ENCODE results near the gene GDA. TPM values are rescaled to one million over a fixed set of nuclear protein-coding genes. Genes with fewer than 3 reads are reported as not detected.
"Not testable (repeated sequence)": the region's sequence is repeated elsewhere in the genome, so short reads cannot be mapped to it uniquely, and the experiment has no call there.

Gene GDA
- total RNA-seq, 2 donors from 2014 or later = 1.9 TPM; not detected in 1

DNA sequence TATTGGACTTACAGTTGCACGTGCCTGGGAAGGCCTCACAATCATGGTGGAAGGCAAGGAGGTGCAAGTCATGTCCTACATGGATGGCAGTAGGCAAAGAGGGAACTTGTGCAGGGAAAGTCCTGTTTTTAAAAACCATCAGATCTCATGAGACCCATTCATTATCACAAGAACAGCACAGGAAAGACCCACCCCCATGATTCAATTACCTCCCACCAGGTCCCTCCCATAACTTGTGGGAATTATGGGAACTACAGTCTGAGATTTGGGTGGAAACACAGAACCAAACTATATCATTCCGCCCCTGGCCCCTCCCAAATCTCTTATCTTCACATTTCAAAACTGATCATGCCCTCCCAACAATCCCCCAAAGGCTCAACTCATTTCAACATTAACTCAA, 140.2 kb downstream of the GDA start:
- intact Hi-C loops (cut with DNase I) = no loop called here
- no peaks in the 10 kb centered on the region for H3K36me3 ChIP-seq
- no peaks in the 10 kb centered on the region for H3K9me3 ChIP-seq
- TF ChIP-seq POLR2A (IDR thresholded peaks at IDR 0.05) (no peak), POLR2AphosphoS5 (IDR thresholded peaks at IDR 0.05) (no peak)
- TF ChIP-seq, protein P1, sequence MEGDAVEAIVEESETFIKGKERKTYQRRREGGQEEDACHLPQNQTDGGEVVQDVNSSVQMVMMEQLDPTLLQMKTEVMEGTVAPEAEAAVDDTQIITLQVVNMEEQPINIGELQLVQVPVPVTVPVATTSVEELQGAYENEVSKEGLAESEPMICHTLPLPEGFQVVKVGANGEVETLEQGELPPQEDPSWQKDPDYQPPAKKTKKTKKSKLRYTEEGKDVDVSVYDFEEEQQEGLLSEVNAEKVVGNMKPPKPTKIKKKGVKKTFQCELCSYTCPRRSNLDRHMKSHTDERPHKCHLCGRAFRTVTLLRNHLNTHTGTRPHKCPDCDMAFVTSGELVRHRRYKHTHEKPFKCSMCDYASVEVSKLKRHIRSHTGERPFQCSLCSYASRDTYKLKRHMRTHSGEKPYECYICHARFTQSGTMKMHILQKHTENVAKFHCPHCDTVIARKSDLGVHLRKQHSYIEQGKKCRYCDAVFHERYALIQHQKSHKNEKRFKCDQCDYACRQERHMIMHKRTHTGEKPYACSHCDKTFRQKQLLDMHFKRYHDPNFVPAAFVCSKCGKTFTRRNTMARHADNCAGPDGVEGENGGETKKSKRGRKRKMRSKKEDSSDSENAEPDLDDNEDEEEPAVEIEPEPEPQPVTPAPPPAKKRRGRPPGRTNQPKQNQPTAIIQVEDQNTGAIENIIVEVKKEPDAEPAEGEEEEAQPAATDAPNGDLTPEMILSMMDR (IDR thresholded peaks at IDR 0.05) = no peak
- no peak overlapping the region for H3K4me3 ChIP-seq
- H3K4me1 ChIP-seq (replicated peaks) = no peaks in the 10 kb centered on the region
- no peak overlapping the region for H3K27ac ChIP-seq
- WGBS = 91% methylated on average over 2 of the region's 2 CpGs
- no peak for DNase-seq (ENCODE audit: low spot score)
- H3K27me3 ChIP-seq (replicated peaks; ENCODE audit: insufficient read depth) = no peaks in the 10 kb centered on the region

DNA sequence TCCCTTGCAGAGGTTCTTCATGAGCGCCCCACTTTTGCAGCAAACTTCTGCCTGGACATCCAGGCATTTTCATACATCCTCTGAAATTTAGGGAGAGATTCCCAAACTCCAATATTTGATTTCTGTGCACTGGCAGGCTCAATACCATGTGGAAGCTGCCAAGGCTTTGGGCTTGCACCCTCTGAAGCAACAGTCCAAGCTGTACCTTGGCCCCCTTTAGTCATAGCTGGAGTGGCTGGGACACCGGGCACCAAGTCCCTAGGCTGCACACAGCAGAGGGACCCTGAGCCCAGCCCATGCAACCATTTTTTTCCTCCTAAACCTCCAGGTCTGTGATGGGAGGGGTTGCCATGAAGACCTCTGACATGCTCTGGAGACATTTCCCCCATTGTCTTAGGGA, 141.1 kb downstream of the GDA start:
- Histone ChIP-seq H3K27me3 (replicated peaks; ENCODE audit: insufficient read depth) (no peaks in the 10 kb centered on the region), H3K4me3 (no peak overlapping the region), H3K9me3 (no peaks in the 10 kb centered on the region), H3K4me1 (replicated peaks) (no peaks in the 10 kb centered on the region), H3K27ac (no peak overlapping the region), H3K36me3 (no peaks in the 10 kb centered on the region)
- intact Hi-C loops (cut with DNase I) = loop anchor here (5.0 kb wide), 1 partner anchor 302 kb away; no protein-coding TSS in a partner anchor
- no peak for TF ChIP-seq POLR2A (IDR thresholded peaks at IDR 0.05)
- no peak for TF ChIP-seq POLR2AphosphoS5 (IDR thresholded peaks at IDR 0.05)
- TF ChIP-seq, protein P1 (IDR thresholded peaks at IDR 0.05) = no peak
- 100% methylated on average over 2 of the region's 2 CpGs for whole genome bisulfite sequencing
- no peak for DNase-seq (ENCODE audit: low spot score)

DNA sequence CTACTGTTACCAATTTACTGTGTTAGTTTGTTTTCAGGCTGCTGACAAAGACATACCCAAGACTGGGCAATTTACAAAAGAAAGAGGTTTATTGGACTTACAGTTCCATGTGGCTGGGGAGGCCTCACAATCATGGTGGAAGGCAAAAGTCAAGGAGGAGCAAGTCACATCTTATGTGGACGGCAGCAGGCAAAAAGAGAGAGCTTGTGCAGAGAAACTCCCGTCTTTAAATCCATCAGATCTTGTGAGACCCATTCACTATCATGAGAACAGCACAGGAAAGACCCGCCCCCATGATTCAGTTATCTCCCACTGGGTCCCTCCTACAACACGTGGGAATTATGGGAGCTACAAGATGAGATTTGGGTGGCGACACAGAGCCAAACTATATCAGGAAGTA, 142.3 kb downstream of the GDA start:
- intact Hi-C loops (cut with DNase I) = loop anchor here (5.0 kb wide), 1 partner anchor 301 kb away; no protein-coding TSS in a partner anchor
- 83% methylated on average over 5 of the region's 5 CpGs for WGBS
- H3K27ac ChIP-seq = not testable (repeated sequence)

DNA sequence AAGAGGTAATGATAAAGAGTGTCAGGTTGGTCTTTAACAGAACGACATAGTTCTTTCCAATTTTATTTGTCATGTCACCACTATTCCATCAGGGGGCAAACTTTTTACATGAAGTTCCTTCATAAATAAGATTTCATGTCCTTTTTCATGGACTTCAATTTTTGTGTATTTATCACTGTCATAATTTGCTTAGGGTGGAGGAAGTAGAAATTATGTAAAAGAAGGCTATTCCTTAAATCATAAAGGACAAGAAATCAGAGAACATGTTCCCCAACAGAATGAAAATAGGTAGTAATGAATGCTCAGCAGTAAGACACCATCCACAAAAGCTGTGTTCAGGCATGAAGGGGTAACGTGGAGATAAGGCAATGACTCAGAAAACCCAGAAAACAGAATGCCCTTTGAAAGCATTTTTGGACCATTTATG, 143.0 kb downstream of the GDA start:
- no peak for TF ChIP-seq POLR2AphosphoS5 (IDR thresholded peaks at IDR 0.05)
- TF ChIP-seq, protein P1 (IDR thresholded peaks at IDR 0.05) = peak in 3 of 4 experiments; percentile 69 to 81 (median 70)
- intact Hi-C loops (cut with DNase I) = loop anchor here (5.0 kb wide), 1 partner anchor 300 kb away; no protein-coding TSS in a partner anchor
- no peaks in the 10 kb centered on the region for H3K9me3 ChIP-seq
- H3K27ac ChIP-seq = no peak overlapping the region
- H3K4me1 ChIP-seq (replicated peaks) = no peaks in the 10 kb centered on the region
- no peak overlapping the region for H3K4me3 ChIP-seq
- H3K27me3 ChIP-seq (replicated peaks; ENCODE audit: insufficient read depth) = no peaks in the 10 kb centered on the region
- WGBS = 22% methylated on average over 2 of the region's 2 CpGs
- no peak for DNase-seq (ENCODE audit: low spot score)
- H3K36me3 ChIP-seq = no peaks in the 10 kb centered on the region

More for the DNA sequence above, 142.3 kb downstream of the GDA start:
- not testable (repeated sequence) for H3K4me1 ChIP-seq (replicated peaks); DNase-seq (ENCODE audit: low spot score); H3K4me3 ChIP-seq; H3K27me3 ChIP-seq (replicated peaks; ENCODE audit: insufficient read depth); H3K36me3 ChIP-seq; H3K9me3 ChIP-seq

DNA sequence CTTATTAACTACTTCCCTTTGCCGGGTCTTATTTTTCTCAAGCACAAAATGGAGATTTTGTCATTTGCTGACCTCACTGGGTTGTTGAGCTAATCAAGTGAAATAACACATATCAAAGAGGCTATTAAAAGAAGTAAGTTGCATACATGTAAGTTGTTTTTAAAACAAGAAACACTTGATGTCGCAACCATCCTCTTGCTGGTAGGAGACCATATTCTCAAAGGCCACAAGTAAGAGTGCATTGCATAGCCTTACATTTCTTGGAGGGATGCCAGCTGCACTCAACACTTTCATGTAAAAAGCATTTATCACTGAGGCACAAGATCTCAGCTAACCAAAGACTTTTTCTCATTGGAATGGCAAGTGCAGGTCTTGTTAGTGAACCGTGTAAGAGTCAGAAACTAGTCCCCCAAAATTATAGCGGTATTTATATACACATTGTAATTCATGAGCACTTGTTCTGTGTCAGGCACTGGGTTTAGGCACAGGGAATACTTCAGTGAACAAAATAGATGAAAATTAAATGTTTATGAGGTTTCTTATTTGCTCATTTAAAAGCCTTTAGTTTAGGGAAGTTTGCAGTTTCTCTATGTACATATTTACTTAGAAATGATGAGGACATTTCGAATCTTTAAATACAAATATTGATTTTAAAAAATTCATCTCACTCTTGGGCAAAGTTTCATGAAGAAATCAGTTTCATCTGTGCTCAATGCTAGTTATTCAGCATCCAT, 143.8 kb downstream of the GDA start:
- 67% methylated on average over 5 of the region's 5 CpGs for WGBS
- no peak overlapping the region for H3K4me3 ChIP-seq
- no peaks in the 10 kb centered on the region for H3K27me3 ChIP-seq (replicated peaks; ENCODE audit: insufficient read depth)
- H3K36me3 ChIP-seq = no peaks in the 10 kb centered on the region
- intact Hi-C loops (cut with DNase I) = loop anchor here (5.0 kb wide), 1 partner anchor 299 kb away; no protein-coding TSS in a partner anchor
- TF ChIP-seq POLR2AphosphoS5 (IDR thresholded peaks at IDR 0.05) = no peak
- TF ChIP-seq POLR2A (IDR thresholded peaks at IDR 0.05) = no peak
- TF ChIP-seq, protein P1 (IDR thresholded peaks at IDR 0.05) = no peak
- no peaks in the 10 kb centered on the region for H3K4me1 ChIP-seq (replicated peaks)
- no peaks in the 10 kb centered on the region for H3K9me3 ChIP-seq
- DNase-seq (ENCODE audit: low spot score) = peak; percentile 19
- no peak overlapping the region for H3K27ac ChIP-seq
